Measurements from ENCODE around the gene OR9A4.

Gene OR9A4, protein sequence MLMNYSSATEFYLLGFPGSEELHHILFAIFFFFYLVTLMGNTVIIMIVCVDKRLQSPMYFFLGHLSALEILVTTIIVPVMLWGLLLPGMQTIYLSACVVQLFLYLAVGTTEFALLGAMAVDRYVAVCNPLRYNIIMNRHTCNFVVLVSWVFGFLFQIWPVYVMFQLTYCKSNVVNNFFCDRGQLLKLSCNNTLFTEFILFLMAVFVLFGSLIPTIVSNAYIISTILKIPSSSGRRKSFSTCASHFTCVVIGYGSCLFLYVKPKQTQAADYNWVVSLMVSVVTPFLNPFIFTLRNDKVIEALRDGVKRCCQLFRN

DNA sequence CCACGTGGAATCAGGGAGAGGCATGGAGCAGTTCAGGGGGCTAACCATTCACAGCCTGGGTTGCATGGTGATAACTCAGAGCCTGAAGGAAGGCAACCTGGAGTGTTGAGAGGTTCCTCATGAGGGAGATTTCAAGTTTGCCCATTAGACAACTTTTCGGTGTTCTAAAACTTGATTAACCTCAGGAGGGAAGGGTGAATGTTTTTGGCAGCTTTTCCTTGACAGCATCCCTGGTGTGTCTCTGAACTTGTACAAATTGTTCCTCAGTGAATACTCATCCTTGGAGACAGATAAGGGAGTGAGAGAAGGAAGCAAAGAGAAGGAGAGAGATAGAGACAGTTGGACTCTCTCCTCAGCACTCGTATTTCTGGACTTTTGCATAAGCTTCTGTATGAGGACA lies at the start of gene OR9A4:
Gene OR9A4, plus strand, starts transcription at position 301 of the 400 bp plus-strand sequence. CDS start 2,477 bp downstream, outside the sequence.
- no peak within 1 kb of the TSS for H3K4me3 ChIP-seq (ENCODE audit: low read length)
- DNase-seq (ENCODE audit: low read depth) = no peak
- no peak for TF ChIP-seq CTCF (conservative IDR thresholded peaks at IDR 0.05; ENCODE audit: low read length)

DNA sequence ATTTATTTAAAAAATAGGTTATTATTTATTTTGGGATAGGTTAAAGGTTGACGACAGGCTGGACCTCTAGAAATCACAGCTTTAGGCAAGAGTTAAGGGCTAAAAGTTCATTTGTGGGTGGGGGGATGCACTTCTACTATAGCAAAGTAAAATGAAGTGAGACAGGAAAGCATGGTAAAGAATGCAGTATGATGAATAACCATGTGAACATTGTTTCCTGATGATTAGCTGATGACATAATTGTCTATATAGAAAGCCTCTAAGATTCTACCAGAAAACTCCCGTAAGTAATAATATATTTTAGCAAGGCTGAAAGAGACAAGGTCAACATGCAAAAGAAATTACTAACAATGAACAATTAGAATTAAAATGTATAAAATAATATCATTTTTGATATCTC lies 49.2 kb upstream of the OR9A4 start:
- no peak for TF ChIP-seq CTCF (conservative IDR thresholded peaks at IDR 0.05; ENCODE audit: low read length)
- H3K4me3 ChIP-seq (ENCODE audit: low read length) = no peak overlapping the region
- no peak for DNase-seq (ENCODE audit: low read depth)

- TF ChIP-seq CTCF (conservative IDR thresholded peaks at IDR 0.05; ENCODE audit: low read length) = no peak
- no peak for DNase-seq (ENCODE audit: low read depth)
- no peak overlapping the region for H3K4me3 ChIP-seq (ENCODE audit: low read length)
Observed at GRCh38 chr7:141872931-141873330, 43.3 kb upstream of the OR9A4 start.

DNA sequence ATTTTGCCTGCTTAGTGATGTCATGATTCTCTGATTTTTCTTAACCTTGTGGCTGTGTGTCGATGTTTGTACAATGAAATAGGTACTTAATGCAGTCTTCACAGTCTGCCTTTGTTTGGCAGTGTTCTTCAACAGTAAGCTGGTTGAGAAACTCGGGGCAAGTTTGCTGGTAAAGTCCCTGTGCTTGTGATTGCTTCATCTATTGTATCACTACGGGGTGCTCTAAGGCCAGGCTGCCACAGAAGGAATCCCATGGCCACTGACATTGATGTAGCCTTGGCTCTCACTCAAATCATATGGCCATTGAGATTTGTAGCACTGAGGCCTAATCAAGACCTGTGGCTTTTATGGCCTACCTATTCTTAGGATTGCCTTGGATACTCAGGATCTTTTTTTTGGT lies 41.4 kb upstream of the OR9A4 start:
- H3K4me3 ChIP-seq (ENCODE audit: low read length) = no peak overlapping the region
- no peak for DNase-seq (ENCODE audit: low read depth)
- no peak for TF ChIP-seq CTCF (conservative IDR thresholded peaks at IDR 0.05; ENCODE audit: low read length)

- H3K4me3 ChIP-seq (ENCODE audit: low read length) = no peak overlapping the region
- no peak for TF ChIP-seq CTCF (conservative IDR thresholded peaks at IDR 0.05; ENCODE audit: low read length)
- DNase-seq (ENCODE audit: low read depth) = no peak
Observed at GRCh38 chr7:141875453-141875852, 40.7 kb upstream of the OR9A4 start.

DNA sequence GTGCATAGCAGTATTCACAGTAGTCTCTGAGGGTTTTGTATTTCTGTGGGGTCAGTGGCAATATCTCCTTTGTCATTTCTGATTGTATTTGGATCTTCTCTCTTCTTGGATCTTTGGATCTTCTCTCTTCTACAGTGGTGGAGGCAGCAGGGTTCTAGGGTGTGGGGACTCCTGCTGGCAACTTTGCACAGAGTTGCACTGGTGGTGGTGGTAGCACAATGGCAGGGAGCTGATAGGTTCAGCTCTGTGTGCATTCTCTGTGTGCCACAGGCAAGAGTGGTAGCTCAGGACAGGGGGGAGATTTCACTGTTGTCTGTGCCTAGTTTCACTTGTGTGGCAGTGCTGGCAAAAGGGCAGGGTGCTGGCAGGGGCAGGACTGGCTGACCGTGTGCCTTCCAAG lies 39.8 kb upstream of the OR9A4 start:
- no peak overlapping the region for H3K4me3 ChIP-seq (ENCODE audit: low read length)
- no peak for DNase-seq (ENCODE audit: low read depth)
- no peak for TF ChIP-seq CTCF (conservative IDR thresholded peaks at IDR 0.05; ENCODE audit: low read length)

DNA sequence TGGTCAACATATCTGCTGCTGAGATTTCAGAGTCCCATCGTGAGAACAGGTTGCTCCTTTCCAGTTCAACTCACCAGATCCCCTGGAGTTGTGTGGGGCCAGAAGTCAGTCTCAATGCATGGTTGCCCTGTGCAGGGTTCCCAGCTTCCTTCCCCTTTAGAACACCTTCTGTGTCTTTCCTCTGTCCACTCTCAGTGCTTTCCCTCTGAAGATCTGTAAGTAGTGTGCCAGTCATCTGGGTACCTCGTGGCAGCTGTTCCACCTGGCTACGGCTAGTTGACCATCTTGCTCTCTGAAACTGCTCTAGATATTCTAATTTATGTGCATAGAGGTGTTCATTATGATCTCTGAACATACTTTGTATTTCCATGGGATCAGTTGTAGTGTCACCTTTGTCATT lies 38.8 kb upstream of the OR9A4 start:
- no peak for TF ChIP-seq CTCF (conservative IDR thresholded peaks at IDR 0.05; ENCODE audit: low read length)
- no peak overlapping the region for H3K4me3 ChIP-seq (ENCODE audit: low read length)
- no peak for DNase-seq (ENCODE audit: low read depth)

Data from AG10803 (cell line).